GM18909 (cell line): ENCODE measurements around the gene NBL1.

Experiments
- ATAC-seq: cut with Tn5 transposase; IDR thresholded peaks from one replicate; pipeline ENCODE4 v1.9.1; 2021; ENCODE audit warnings: mild to moderate bottlenecking; ENCODE audit not compliant: unreplicated experiment, poor library complexity

NBL1 gene

GRCh38 chr1:19643602-19644394, at the start of gene NBL1:
NBL1 (plus strand) TSS chr1:19644311; CDS start chr1:19655031, 10,720 bp downstream.
- ATAC-seq: no peak

DNA sequence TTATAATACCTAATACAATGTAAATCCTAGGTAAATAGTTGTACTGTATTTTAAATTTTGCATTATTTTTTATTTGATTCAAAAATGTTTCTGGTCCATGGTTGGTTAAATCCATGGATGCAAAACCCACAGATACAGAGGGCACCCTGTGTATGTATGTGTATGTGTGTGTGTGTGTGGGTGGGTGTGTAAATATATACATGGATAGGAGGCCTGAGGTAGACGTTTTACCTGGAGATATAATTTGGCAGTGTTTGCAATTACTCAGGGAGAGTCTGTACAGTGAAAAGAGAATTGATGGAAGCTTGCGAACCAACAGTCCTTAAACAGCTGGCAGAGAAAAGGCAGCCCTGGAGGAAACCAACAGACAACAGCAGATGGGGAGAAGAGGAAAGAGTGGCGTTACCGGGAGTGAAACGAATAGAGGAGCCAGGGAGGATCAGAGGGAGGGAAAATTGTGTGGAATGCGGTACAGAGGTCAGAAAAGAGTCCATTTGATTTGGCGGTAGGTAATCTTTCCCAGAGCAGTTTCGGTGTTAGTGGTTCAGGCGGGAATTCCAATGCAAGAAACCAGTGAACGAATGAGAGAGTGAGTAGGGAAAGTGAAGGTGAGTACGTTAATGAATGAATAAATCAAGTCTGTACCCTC, 47.9 kb upstream of the NBL1 start:
- ATAC-seq: no peak

GRCh38 chr1:19596714-19597495, 47.2 kb upstream of the NBL1 start:
- ATAC-seq: peak; percentile 87

GRCh38 chr1:19597496-19598309, 46.4 kb upstream of the NBL1 start:
- ATAC-seq: no peak

DNA sequence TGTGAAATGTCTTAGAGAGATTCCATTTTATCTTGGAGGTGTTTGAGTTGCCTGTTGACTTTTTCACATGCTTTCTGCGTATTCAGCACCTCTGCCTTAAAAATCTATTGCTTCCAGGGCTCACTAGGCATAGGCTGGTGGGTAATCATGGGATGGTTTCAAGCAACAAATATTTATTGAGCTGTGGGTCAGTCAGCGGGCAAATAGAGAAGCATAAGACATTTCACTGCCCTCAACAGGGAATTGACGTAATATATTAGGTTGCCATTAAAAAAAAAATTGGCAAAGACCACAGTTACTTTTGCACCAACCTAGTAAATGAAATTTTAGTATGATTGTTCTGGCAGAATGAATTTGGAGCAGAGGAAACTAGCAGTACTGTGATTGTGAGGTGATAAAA, 44.3 kb upstream of the NBL1 start:
- no peak for ATAC-seq

GRCh38 chr1:19602486-19602885, 41.6 kb upstream of the NBL1 start:
- no peak for ATAC-seq

GRCh38 chr1:19605967-19606366, 38.1 kb upstream of the NBL1 start:
- no peak for ATAC-seq

DNA sequence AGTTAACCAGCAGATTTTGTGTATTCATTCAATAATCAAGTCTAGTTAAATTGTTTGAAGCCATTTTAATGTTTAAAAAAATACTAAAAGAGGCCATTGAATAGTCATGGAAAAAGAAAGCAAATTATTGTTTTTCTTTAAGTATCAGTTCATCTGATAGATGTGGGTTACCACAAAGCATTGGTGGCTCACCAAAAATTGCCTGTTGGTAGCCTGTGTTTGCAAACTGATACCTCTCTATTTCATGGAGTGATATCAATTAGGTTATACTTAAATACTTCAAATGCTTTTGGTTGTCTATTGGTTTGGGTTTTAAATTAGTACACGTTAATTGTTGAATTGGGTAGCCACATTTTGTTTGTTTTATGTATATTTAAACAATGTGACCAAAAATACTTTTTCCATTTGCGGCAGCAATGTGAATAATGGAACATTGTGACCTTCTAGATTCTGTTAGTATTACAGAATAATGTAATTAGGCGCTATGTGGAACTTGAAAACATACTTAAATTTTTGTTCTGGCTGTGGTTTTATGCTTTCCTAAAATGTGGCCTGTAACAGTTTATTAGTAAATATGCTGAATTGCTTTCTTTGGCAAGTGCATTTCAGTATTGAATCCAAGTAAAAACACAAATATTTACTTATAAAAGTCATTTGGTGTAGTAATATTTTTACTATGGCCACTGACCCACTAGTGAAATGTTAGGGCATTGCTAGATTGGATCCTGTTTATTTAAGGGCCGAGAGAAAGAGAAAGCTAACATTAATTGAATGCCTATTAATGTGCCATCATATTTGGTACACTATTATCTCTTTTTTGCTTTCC, 37.1 kb upstream of the NBL1 start:
- no peak for ATAC-seq

DNA sequence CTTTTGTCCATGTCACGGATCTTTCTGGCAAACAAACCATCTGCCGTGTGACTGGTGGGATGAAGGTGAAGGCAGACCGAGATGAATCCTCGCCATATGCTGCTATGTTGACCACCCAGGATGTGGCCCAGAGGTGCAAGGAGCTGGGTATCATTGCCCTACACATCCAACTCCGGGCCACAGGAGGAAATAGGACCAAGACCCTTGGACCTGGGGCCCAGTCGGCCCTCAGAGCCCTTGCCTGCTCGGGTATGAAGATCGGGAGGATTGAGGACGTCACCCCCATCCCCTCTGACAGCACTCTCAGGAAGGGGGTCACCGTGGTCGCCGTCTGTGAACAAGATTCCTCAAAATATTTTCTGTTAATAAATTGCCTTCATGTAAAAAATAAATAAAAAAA, 35.9 kb upstream of the NBL1 start:
- no peak for ATAC-seq

DNA sequence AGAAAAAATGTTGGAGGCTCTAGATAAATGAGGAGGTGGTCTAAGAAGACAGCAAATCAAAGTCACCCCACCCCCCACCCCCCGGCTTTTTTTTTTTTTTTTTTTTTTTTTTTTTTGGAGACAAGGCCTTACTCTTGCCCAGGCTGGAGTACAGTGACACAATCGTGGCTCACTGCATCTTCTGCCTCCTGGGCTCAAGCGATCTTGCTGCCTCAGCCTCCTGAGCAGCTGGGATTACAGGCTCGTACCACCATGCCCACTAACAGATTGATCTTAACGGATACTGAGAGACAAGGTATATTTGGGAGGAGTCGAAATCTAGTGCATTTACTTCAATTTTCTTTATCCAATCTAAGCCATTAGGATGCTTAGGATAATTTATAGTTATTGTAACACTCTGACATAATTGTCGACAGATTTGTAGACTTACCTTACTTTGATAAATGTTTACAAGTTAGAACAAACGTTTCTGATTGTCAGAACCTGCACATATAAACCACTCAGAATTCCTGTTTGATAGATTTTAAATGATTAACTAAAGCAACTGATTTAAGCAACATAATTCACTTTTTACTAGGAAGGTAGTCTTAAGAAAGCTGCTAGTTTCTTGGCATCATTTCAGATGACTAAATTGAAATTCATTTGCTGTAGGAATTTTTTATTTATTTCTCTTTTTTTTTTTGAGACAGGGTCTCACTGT, 33.7 kb upstream of the NBL1 start:
- ATAC-seq: no peak

DNA sequence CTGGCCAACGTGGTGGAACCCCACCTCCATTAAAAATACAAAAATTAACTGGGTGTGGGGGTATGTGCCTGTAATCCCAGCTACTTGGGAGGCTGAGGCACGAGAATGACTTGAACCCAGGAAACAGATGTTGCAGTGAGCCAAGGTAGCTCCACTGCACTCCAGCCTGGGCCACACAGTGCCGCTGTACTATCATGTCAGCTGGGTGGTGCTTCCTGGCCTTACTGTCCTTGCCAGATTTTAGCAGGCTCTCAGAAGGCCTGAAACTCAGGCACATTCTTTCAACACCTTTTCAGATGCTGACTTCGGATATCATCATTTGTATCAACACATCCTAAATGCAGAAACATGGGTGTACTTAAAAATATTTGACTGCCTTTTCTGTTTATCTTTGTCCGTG, 31.6 kb upstream of the NBL1 start:
- no peak for ATAC-seq

- no peak for ATAC-seq
Observed at GRCh38 chr1:19613171-19613703, 30.9 kb upstream of the NBL1 start.

- ATAC-seq: no peak
Observed at GRCh38 chr1:19615438-19615837, 28.7 kb upstream of the NBL1 start.

GRCh38 chr1:19616489-19616888, 27.6 kb upstream of the NBL1 start:
- no peak for ATAC-seq

DNA sequence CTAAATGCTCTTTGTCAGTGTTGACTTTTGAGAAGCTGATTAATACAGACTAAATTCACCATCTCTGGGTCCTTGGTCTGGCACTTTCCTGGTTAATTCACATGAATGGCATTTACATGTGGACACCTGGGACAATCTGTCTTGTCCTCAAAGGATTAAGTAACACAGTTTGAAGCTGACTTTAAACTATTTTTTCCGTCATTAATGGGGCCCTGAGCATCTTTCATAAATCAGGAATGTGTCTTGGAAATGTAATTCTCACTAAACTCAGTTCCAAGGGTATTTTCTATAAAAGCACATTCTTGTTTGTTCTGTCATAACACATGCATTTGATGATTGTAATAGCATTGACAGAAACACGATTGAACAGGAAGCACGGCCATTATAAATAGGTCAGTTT, 26.7 kb upstream of the NBL1 start:
- ATAC-seq: no peak

DNA sequence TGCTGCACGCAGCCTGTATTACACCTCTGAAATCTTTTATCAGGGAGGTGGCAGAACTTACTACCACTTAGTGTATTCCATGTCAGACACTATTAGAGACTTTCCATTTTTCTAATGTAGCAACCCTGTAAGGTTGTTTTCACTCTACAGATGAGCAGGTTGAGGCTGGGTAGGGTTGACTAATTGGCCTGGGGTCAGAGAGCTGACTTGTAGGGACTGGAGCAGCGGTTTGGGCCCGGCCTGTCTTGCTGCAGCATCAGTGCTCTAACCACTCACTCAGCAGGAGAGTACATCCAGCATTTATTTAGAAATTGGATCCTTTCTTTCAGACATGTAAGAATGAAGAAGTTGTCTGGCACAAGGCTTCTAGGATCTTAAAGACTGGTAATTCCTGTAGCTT, 25.7 kb upstream of the NBL1 start:
- no peak for ATAC-seq

DNA sequence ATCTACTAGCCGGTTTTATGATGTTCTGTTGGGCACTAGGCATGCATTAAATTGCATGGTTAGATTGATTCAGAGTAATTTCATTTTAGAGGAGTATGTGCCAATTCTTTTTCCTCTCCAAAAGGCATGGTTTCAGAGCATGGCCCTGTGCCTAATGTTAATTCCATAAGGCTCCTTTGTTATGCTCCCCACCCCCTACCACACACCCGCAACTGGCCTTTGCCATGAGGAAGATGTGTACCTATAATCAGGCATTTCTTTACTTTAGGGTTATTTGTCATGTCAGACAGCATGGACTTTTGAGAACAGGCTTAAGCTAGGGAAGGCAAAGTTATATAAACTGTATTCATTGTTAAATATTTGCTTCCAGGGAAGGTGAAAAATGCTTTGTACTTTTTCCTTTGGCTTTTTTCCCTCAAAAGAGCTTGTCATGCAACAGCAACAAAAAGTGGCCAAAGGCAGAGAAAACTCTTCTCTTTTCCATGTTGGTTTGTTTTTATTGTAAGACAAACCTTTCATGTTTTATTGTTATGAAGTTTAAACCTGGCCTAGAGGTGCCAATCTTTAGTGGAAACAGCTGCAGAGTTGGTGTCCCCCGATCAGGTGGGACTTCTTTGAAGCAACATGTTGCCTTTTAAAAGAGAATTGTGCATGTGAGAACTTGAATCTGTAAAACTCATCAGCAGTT, 24.3 kb upstream of the NBL1 start:
- ATAC-seq: no peak

DNA sequence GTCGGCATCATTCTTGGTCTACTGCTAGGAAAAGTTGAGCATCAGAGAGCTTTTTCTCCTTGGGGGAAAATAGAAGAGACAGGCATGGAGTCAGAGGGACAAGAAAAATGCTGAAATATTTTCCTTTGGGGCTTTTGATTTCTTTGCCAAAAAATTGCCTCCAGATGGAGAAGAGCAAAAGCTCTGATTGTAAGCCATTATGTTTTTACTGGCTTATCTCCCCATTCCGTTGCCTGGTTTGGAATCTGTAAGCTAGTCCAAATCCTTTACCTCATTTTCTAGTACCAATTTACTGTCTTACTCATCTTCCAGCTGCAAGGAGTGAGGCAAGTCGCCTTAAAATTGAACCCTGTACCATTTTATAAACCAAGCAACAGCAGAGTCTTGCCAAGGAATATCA, 23.3 kb upstream of the NBL1 start:
- ATAC-seq: no peak
